ENCODE data around the gene KATNAL1. TPM values are rescaled to one million over a fixed set of nuclear protein-coding genes. Genes with fewer than 3 reads are reported as not detected.

The KATNAL1 gene
- total and polyA plus RNA-seq, 12 donors = 1.5 to 17.9 (median 9.4) TPM

DNA sequence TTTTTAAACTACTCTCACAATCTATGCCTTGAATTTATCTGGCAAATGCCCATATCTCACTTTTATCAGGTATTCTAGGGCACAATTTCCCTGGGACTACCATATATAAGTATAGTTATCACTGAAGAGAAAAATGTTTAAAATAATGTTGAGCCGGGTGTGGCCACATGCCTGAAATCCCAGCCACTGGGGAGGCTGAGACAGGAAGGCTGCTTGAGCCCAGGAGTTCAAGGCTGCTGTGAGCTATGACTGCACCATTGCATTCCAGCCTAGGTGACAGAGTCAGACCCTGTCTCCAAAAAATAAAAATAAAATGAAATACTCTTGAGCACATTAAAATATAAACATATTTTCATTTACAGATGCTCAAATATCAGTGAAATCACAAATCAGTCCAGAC lies 4.1 kb downstream of the KATNAL1 start:
- intact Hi-C loops (cut with DNase I) = no loop called here
- DNase-seq = no peak
- no peaks in the 10 kb centered on the region for H3K9me3 ChIP-seq (replicated peaks in 1 of 3)
- WGBS, 4 donors = 30 to 47% (median 33%) methylated on average over 1 of the region's 1 CpG
- H3K36me3 ChIP-seq (replicated peaks in 1 of 2) = no peaks in the 10 kb centered on the region
- TF ChIP-seq, protein P1, sequence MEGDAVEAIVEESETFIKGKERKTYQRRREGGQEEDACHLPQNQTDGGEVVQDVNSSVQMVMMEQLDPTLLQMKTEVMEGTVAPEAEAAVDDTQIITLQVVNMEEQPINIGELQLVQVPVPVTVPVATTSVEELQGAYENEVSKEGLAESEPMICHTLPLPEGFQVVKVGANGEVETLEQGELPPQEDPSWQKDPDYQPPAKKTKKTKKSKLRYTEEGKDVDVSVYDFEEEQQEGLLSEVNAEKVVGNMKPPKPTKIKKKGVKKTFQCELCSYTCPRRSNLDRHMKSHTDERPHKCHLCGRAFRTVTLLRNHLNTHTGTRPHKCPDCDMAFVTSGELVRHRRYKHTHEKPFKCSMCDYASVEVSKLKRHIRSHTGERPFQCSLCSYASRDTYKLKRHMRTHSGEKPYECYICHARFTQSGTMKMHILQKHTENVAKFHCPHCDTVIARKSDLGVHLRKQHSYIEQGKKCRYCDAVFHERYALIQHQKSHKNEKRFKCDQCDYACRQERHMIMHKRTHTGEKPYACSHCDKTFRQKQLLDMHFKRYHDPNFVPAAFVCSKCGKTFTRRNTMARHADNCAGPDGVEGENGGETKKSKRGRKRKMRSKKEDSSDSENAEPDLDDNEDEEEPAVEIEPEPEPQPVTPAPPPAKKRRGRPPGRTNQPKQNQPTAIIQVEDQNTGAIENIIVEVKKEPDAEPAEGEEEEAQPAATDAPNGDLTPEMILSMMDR (IDR thresholded peaks at IDR 0.05) = no peak
- TF ChIP-seq POLR2A (IDR thresholded peaks at IDR 0.05) = no peak
- H3K27ac ChIP-seq = no peak overlapping the region
- H3K4me3 ChIP-seq = no peak overlapping the region
- no peaks in the 10 kb centered on the region for H3K27me3 ChIP-seq
- H3K4me1 ChIP-seq (replicated peaks in 1 of 2) = peaks cover 6 to 50% of the 10 kb centered on the region in 2 donors

DNA sequence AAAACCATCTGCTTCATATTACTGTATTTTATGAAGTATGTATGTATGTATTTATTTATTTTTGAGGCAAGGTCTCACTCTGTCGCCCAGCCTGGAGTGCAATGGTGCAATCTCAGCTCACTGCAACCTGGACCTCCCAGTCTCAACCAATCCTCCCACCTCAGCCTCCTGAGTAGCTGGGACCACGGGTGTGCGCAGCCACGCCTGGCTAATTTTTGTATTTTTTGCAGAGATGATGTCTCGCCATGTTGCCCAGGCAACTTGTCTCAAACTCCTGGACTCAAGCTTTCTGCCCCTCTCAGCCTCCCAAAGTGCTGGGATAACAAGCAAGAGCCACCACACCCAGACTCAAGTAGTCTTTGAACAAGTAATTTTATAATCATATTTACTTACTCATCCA lies 5.5 kb downstream of the KATNAL1 start:
- H3K4me3 ChIP-seq = no peak overlapping the region
- no peaks in the 10 kb centered on the region for H3K27me3 ChIP-seq
- intact Hi-C loops (cut with DNase I) = no loop called here
- H3K9me3 ChIP-seq (replicated peaks in 1 of 3) = no peaks in the 10 kb centered on the region
- no peak overlapping the region for H3K27ac ChIP-seq
- H3K4me1 ChIP-seq (replicated peaks in 1 of 2) = peaks cover 0 to 44% of the 10 kb centered on the region in 2 donors
- TF ChIP-seq, protein P1 (IDR thresholded peaks at IDR 0.05) = no peak
- no peak for TF ChIP-seq POLR2A (IDR thresholded peaks at IDR 0.05)
- DNase-seq = no peak
- H3K36me3 ChIP-seq (replicated peaks in 1 of 2) = no peaks in the 10 kb centered on the region
- 80 to 94% (median 92%) methylated on average over 5 of the region's 5 CpGs for WGBS, 4 donors

DNA sequence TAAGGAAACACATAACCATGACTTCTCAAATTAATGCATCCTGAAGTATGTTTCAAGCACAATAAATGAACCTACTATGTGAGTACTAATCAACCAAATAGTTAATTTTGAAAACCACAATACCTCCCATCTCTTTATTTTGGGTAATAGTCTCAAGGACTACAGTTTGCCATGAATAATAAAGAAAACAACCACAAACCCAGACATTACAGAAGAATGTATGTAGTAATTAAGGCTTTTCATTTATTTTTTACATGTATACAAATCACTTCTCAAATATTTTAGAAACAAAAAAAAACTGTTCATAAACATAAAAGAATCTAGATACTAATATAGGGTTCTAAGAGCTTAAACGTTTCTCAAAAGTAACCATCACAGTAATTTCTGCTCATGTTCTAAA lies 6.8 kb downstream of the KATNAL1 start:
- Histone ChIP-seq H3K36me3 (replicated peaks in 1 of 2) (no peaks in the 10 kb centered on the region), H3K4me1 (replicated peaks in 1 of 2) (peaks cover 0 to 35% of the 10 kb centered on the region in 2 donors), H3K9me3 (replicated peaks in 1 of 3) (no peaks in the 10 kb centered on the region), H3K4me3 (no peak overlapping the region), H3K27ac (no peak overlapping the region), H3K27me3 (no peaks in the 10 kb centered on the region)
- 70 to 96% (median 86%) methylated on average over 1 of the region's 1 CpG for WGBS, 4 donors
- no peak for DNase-seq
- TF ChIP-seq POLR2A (IDR thresholded peaks at IDR 0.05) = no peak
- TF ChIP-seq, protein P1 (IDR thresholded peaks at IDR 0.05) = no peak
- intact Hi-C loops (cut with DNase I) = no loop called here

DNA sequence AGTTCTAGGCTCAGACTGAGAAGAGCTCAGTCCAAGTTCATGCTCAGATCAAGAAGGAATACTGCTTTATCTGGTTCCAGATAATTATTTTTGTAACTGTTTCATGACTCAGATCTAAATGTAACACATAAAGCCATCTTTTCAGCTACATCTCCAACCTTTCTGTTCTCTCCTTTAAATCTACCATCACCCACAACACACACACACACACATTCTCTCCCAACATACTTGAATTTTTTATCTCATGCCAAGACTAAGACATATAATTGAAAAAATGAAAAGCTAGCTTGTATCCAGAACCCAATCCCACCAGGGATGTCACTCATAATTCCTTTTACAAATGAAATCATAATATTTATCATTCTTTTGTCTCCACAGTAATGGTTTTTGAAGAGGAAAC lies 7.6 kb downstream of the KATNAL1 start:
- DNase-seq = no peak
- Histone ChIP-seq H3K4me1 (replicated peaks in 1 of 2) (peaks cover 0 to 34% of the 10 kb centered on the region in 2 donors), H3K27me3 (no peaks in the 10 kb centered on the region), H3K4me3 (no peak overlapping the region), H3K36me3 (replicated peaks in 1 of 2) (no peaks in the 10 kb centered on the region), H3K9me3 (replicated peaks in 1 of 3) (no peaks in the 10 kb centered on the region), H3K27ac (no peak overlapping the region)
- TF ChIP-seq, protein P1 (IDR thresholded peaks at IDR 0.05) = no peak
- no peak for TF ChIP-seq POLR2A (IDR thresholded peaks at IDR 0.05)
- intact Hi-C loops (cut with DNase I) = no loop called here
